Naive thymus-derived CD4-positive, alpha-beta T cell (primary cell): ENCODE data around the gene P2RY6. TPM values are rescaled to one million over a fixed set of nuclear protein-coding genes. Genes with fewer than 3 reads are reported as not detected.
"Not testable (repeated sequence)": the region's sequence is repeated elsewhere in the genome, so short reads cannot be mapped to it uniquely, and the experiment has no call there.

Source experiments
- ATAC-seq: fragments of 150-1000 bp; cut with Tn5 transposase; 2 replicates; pipeline ENCODE4 v1.10.0; 2021; ENCODE audit warnings: mild to moderate bottlenecking, moderate library complexity
- CTCF ChIA-PET: fragments of 350-600 bp; sonication (Branson Sonifier 250); formaldehyde crosslinking; loops from one replicate; lab custom pipeline; 2021; ENCODE audit warnings: antibody characterized with exemption; lab: Charles Lee
- POLR2A ChIA-PET: fragments of 350-600 bp; sonication (Branson Sonifier 250); formaldehyde crosslinking; loops from one replicate; lab custom pipeline; 2021; ENCODE audit warnings: antibody characterized with exemption, inconsistent platforms; lab: Charles Lee
- DNase-seq, 9 donors: peaks; one replicate each; pipeline versions ENCODE4 v3.0.0 to v3.0.0-alpha.2; 2020 to 2022; ENCODE audit warnings: mixed read lengths in 1 of 9
- H3K27ac ChIP-seq: one replicate; pipeline ENCODE4 v1.7.0; 2013; ENCODE audit warnings: mild to moderate bottlenecking, low read depth, low read length, moderate library complexity
- H3K27me3 ChIP-seq, 2 donors: one replicate each; pipeline ENCODE4 v1.7.0; 2013; ENCODE audit warnings: low read length in 2 of 2, mild to moderate bottlenecking in 2 of 2, moderate library complexity in 2 of 2; ENCODE audit not compliant: control insufficient read depth in 2 of 2, insufficient read depth in 2 of 2
- H3K36me3 ChIP-seq, 3 experiments: 1 replicate in 2 of 3; 2 replicates in 1 of 3; pipeline ENCODE4 v1.7.0; 2013; ENCODE audit warnings: low read length in 3 of 3, mild to moderate bottlenecking in 3 of 3, moderate library complexity in 1 of 3; ENCODE audit not compliant: insufficient read depth in 3 of 3, control insufficient read depth in 2 of 3
- H3K4me1 ChIP-seq, 2 donors: one replicate each; pipeline ENCODE4 v1.7.0; 2013; ENCODE audit warnings: low read length in 2 of 2, mild to moderate bottlenecking in 2 of 2, moderate library complexity in 1 of 2; ENCODE audit not compliant: control insufficient read depth in 2 of 2, insufficient read depth in 2 of 2
- H3K4me3 ChIP-seq: 2 replicates; pipeline ENCODE4 v1.7.0; 2013; ENCODE audit warnings: mild to moderate bottlenecking, low read length
- H3K9me3 ChIP-seq, 3 experiments: 1 replicate in 2 of 3; 2 replicates in 1 of 3; pipeline ENCODE4 v1.7.0; 2013; ENCODE audit warnings: low read length in 3 of 3; ENCODE audit not compliant: control insufficient read depth in 2 of 3
- H3K27ac Mint-ChIP-seq, 9 donors: one replicate each; pipeline ENCODE4 v1.8.0; 2020 to 2022; ENCODE audit warnings: mixed read lengths in 9 of 9, mild to moderate bottlenecking in 8 of 9, moderate library complexity in 5 of 9, inconsistent platforms in 2 of 9
- H3K27me3 Mint-ChIP-seq, 5 donors: one replicate each; pipeline ENCODE4 v1.8.0; 2021 to 2022; ENCODE audit warnings: mixed read lengths in 5 of 5, mild to moderate bottlenecking in 1 of 5
- H3K36me3 Mint-ChIP-seq, 5 donors: one replicate each; pipeline ENCODE4 v1.8.0; 2020 to 2022; ENCODE audit warnings: mixed read lengths in 5 of 5, mild to moderate bottlenecking in 3 of 5, inconsistent platforms in 1 of 5
- H3K4me1 Mint-ChIP-seq, 7 donors: one replicate each; pipeline ENCODE4 v1.8.0; 2020 to 2022; ENCODE audit warnings: mixed read lengths in 7 of 7, mild to moderate bottlenecking in 3 of 7, inconsistent platforms in 1 of 7
- H3K4me3 Mint-ChIP-seq, 10 donors: one replicate each; pipeline ENCODE4 v1.8.0; 2020 to 2022; ENCODE audit warnings: mild to moderate bottlenecking in 10 of 10, mixed read lengths in 10 of 10, moderate library complexity in 6 of 10, inconsistent platforms in 2 of 10
- H3K9me3 Mint-ChIP-seq, 11 donors: one replicate each; pipeline ENCODE4 v1.8.0; 2020 to 2022; ENCODE audit warnings: mixed read lengths in 11 of 11, mild to moderate bottlenecking in 4 of 11, inconsistent platforms in 1 of 11, moderate library complexity in 1 of 11
- intact Hi-C, 2 donors: fragments of 100-400 bp; cut with micrococcal nuclease; formaldehyde crosslinking; loops; one replicate each; pipeline ENCODE4 v1.15.1; 2023
- polyA plus RNA-seq, 2 donors: library from polyadenylated mRNA; unstranded; fragments of 300-500 nt; fragmentation: Illumina TruSeq; gene quantifications; one replicate each; pipeline ENCODE4 v1.2.3, GENCODE V29; 2021
- total RNA-seq, 6 experiments: library from RNA in 5 of 6; stranded (reverse) in 5 of 6; gene quantifications; 1 replicate in 5 of 6; 2 replicates in 1 of 6; pipeline ENCODE4 v1.2.3 and lab custom pipeline; 2021 to 2026

The P2RY6 gene
- total and polyA plus RNA-seq, 7 experiments from 2014 or later: 0.34 to 1.8 (median 0.92) TPM; not detected in 4

DNA sequence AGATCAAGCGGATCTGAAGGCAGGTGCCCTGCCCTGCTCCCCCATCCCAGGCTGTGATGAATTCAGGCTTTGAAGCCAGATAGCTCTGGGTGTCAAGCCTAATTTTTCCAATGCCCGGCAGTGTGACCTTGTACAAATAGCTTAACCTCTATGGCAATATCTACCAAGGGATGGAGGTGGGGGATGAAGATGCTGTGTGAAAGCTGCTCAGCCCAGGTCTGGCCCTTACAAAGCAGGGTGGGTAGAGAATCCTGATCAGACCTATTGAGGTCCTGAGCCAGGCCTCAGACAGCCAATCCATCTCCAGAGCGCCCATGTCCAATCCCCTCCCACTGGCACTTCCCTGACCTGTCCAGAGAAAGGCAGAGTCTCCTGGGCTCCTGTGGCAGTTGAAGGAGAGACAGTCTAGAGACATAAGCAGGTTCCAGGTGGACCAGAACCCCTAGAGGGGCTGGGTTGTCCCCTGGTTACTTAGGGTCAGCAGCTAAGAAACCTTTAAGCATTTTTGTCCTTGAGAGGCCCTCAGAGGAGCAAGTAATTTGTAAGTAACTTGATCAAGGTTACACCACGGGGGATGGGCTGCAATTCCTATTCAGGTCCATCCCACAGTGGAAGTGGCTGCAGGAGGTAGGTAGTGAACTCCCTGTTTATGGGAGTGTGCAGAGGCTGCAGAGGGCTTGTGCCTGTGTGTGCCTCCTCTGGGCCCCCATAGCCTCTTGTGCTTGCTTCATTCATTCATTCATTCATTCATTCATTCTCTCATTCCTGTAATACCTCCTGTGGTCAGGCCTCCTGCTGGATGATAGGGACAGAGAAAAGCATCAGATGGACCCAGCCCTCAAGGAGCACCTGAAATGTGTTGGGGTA, 43.6 kb upstream of the P2RY6 start:
- DNase-seq: peak in 1 of 9 donors; percentile 2
- Mint-ChIP-seq H3K9me3 (peaks cover 0 to 1% (median 0%) of the 10 kb centered on the region in 11 donors), H3K27me3 (peaks cover 0 to 15% (median 0%) of the 10 kb centered on the region in 5 donors), H3K36me3 (no peaks in the 10 kb centered on the region), H3K27ac (no peak overlapping the region), H3K4me3 (no peak overlapping the region), H3K4me1 (peaks cover 0 to 6% (median 0%) of the 10 kb centered on the region in 7 donors)
- Histone ChIP-seq H3K9me3 (no peaks in the 10 kb centered on the region), H3K27ac (no peak overlapping the region), H3K27me3 (no peaks in the 10 kb centered on the region), H3K4me1 (no peaks in the 10 kb centered on the region), H3K4me3 (no peak overlapping the region), H3K36me3 (no peaks in the 10 kb centered on the region)
- intact Hi-C loops: no loop called here
- POLR2A ChIA-PET: no interaction called here
- no peak for ATAC-seq
- CTCF ChIA-PET: no interaction called here

GRCh38 chr11:73229321-73229895, 42.7 kb upstream of the P2RY6 start:
- Histone ChIP-seq H3K4me1 (no peaks in the 10 kb centered on the region), H3K27ac (no peak overlapping the region), H3K4me3 (no peak overlapping the region), H3K9me3 (no peaks in the 10 kb centered on the region), H3K36me3 (no peaks in the 10 kb centered on the region), H3K27me3 (no peaks in the 10 kb centered on the region)
- peaks cover 0 to 1% (median 0%) of the 10 kb centered on the region in 11 donors for H3K9me3 Mint-ChIP-seq
- intact Hi-C loops: no loop called here
- no peak overlapping the region for H3K4me3 Mint-ChIP-seq
- no peak overlapping the region for H3K27ac Mint-ChIP-seq
- ATAC-seq (no peak), DNase-seq (no peak)
- H3K36me3 Mint-ChIP-seq: no peaks in the 10 kb centered on the region
- ChIA-PET CTCF (no interaction called here), POLR2A (no interaction called here)
- H3K27me3 Mint-ChIP-seq: peaks cover 0 to 8% (median 0%) of the 10 kb centered on the region in 5 donors
- H3K4me1 Mint-ChIP-seq: peaks cover 0 to 3% (median 0%) of the 10 kb centered on the region in 7 donors

GRCh38 chr11:73229896-73230875, 42.0 kb upstream of the P2RY6 start:
- ChIA-PET POLR2A (no interaction called here), CTCF (interaction anchor here (0.7 kb wide), 1 partner anchor 66 kb away, joined by 4 read pairs; no protein-coding TSS in a partner anchor)
- H3K36me3 ChIP-seq: no peaks in the 10 kb centered on the region
- no peaks in the 10 kb centered on the region for H3K27me3 ChIP-seq
- peaks cover 0 to 1% (median 0%) of the 10 kb centered on the region in 11 donors for H3K9me3 Mint-ChIP-seq
- DNase-seq (no peak), ATAC-seq (no peak)
- intact Hi-C loops: no loop called here
- H3K27ac ChIP-seq: no peak overlapping the region
- H3K9me3 ChIP-seq: no peaks in the 10 kb centered on the region
- no peaks in the 10 kb centered on the region for H3K4me1 ChIP-seq
- H3K4me3 Mint-ChIP-seq: no peak overlapping the region
- H3K27me3 Mint-ChIP-seq: peaks cover 0 to 4% (median 0%) of the 10 kb centered on the region in 5 donors
- H3K36me3 Mint-ChIP-seq: no peaks in the 10 kb centered on the region
- peak overlapping the region in 1 of 9 donors; percentile 50 for H3K27ac Mint-ChIP-seq
- H3K4me3 ChIP-seq: no peak overlapping the region
- no peaks in the 10 kb centered on the region for H3K4me1 Mint-ChIP-seq

GRCh38 chr11:73230931-73231330, 41.2 kb upstream of the P2RY6 start:
- H3K27me3 Mint-ChIP-seq: peaks cover 0 to 3% (median 0%) of the 10 kb centered on the region in 5 donors
- H3K4me1 ChIP-seq: no peaks in the 10 kb centered on the region
- ChIA-PET CTCF (no interaction called here), POLR2A (interaction anchor here (0.6 kb wide), 1 partner anchor 509 kb away, joined by 3 read pairs; no protein-coding TSS in a partner anchor)
- no peak overlapping the region for H3K4me3 ChIP-seq
- ATAC-seq (no peak), DNase-seq (no peak)
- H3K4me1 Mint-ChIP-seq: no peaks in the 10 kb centered on the region
- no peak overlapping the region for H3K4me3 Mint-ChIP-seq
- H3K27me3 ChIP-seq: no peaks in the 10 kb centered on the region
- intact Hi-C loops: no loop called here
- H3K36me3 Mint-ChIP-seq: no peaks in the 10 kb centered on the region
- H3K9me3 Mint-ChIP-seq: no peaks in the 10 kb centered on the region
- H3K27ac ChIP-seq: no peak overlapping the region
- H3K36me3 ChIP-seq: no peaks in the 10 kb centered on the region
- H3K27ac Mint-ChIP-seq: no peak overlapping the region
- no peaks in the 10 kb centered on the region for H3K9me3 ChIP-seq

DNA sequence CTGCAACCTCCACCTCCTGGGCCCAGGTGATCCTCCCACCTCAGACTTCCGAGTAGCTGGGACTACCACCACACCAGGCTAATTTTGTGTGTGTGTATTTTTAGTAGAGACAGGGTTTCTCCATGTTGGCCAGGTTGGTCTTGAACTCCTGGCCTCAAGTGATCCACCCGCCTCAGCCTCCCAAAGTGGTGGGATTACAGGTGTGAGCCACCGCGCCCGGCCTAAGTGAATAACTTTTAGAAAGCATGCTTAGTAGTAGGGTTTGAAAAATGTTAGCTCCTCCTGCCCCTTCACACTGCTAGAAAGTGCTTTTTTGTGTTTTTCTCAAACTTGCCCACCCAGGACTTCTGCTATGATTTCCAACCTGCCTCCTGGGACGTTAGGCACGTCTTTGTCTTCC, 39.7 kb upstream of the P2RY6 start:
- H3K9me3 ChIP-seq, H3K4me1 Mint-ChIP-seq, POLR2A ChIA-PET: not testable (repeated sequence)

GRCh38 chr11:73233211-73233610, 38.9 kb upstream of the P2RY6 start:
- CTCF ChIA-PET: no interaction called here
- no peak overlapping the region for H3K27ac Mint-ChIP-seq

More for the DNA sequence above, 39.7 kb upstream of the P2RY6 start:
- DNase-seq, ATAC-seq, H3K9me3 Mint-ChIP-seq, H3K36me3 ChIP-seq, H3K27me3 ChIP-seq, H3K4me3 Mint-ChIP-seq, H3K27me3 Mint-ChIP-seq, H3K36me3 Mint-ChIP-seq, H3K27ac Mint-ChIP-seq, H3K4me3 ChIP-seq, H3K4me1 ChIP-seq, H3K27ac ChIP-seq, intact Hi-C loops: not testable (repeated sequence)
- CTCF ChIA-PET: interaction anchor here (0.6 kb wide), 1 partner anchor 308 kb away, joined by 3 read pairs; no protein-coding TSS in a partner anchor

More at GRCh38 chr11:73233211-73233610, 38.9 kb upstream of the P2RY6 start:
- Histone ChIP-seq H3K9me3 (no peaks in the 10 kb centered on the region), H3K4me3 (no peak overlapping the region), H3K4me1 (no peaks in the 10 kb centered on the region), H3K27me3 (no peaks in the 10 kb centered on the region), H3K36me3 (no peaks in the 10 kb centered on the region), H3K27ac (no peak overlapping the region)
- no peaks in the 10 kb centered on the region for H3K9me3 Mint-ChIP-seq
- DNase-seq (no peak), ATAC-seq (no peak)
- H3K4me1 Mint-ChIP-seq: peaks cover 0 to 2% (median 0%) of the 10 kb centered on the region in 7 donors
- no peaks in the 10 kb centered on the region for H3K36me3 Mint-ChIP-seq
- H3K4me3 Mint-ChIP-seq: no peak overlapping the region
- intact Hi-C loops: no loop called here
- POLR2A ChIA-PET: no interaction called here
- peaks cover 0 to 3% (median 0%) of the 10 kb centered on the region in 5 donors for H3K27me3 Mint-ChIP-seq
